HG03095 (cell line): ENCODE data around the gene ZDHHC6.
"Not testable (repeated sequence)": the region's sequence is repeated elsewhere in the genome, so short reads cannot be mapped to it uniquely, and the experiment has no call there.

ENCODE experiments used
- ATAC-seq: cut with Tn5 transposase; IDR thresholded peaks from one replicate; pipeline ENCODE4 v1.9.1; 2021; ENCODE audit warnings: moderate library complexity; ENCODE audit not compliant: unreplicated experiment

Gene ZDHHC6, protein sequence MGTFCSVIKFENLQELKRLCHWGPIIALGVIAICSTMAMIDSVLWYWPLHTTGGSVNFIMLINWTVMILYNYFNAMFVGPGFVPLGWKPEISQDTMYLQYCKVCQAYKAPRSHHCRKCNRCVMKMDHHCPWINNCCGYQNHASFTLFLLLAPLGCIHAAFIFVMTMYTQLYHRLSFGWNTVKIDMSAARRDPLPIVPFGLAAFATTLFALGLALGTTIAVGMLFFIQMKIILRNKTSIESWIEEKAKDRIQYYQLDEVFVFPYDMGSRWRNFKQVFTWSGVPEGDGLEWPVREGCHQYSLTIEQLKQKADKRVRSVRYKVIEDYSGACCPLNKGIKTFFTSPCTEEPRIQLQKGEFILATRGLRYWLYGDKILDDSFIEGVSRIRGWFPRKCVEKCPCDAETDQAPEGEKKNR

DNA sequence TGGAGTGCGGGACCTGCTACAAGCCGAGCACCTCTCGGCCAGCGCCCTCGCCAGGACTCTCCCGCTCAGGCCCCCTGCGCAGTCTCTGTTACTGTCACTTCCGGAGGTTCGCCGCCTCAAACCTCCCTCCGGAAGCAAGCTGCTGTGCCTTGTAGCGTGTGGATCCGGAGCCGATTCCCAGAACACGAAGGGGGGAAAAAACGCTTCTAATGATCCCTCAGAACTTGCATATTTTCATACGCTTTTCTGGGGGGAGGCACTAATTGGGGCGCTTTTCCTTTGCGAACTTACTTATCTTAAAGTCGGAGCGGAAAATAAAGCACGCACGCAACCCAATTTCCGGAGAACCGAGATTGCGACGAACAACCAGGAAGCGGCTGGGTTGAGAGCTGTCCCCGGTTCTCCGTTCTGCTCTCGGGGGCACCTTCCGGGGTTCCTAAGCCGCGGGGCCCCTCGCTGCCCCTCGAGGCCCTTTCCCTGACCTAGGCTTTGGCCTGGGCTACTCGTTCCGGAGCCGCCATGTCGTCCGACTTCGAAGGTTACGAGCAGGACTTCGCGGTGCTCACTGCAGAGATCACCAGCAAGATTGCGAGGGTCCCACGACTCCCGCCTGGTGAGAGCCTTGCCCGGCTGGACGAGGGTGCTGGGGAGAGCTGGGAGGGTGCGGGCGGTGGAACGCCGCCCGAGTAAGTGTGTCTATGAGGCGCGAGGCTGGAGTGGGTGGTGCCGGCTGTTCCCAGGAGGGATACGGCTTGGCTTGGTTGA is at the start of gene ZDHHC6, which contains the start of gene VTI1A:
TSS of gene ZDHHC6 (minus strand) at position 60 of the 765 bp plus-strand sequence. CDS start 1,478 bp downstream, outside the sequence.
TSS of gene VTI1A (plus strand) at position 361 of the 765 bp plus-strand sequence. CDS start at position 520, 159 bp downstream.
- ATAC-seq = peak; percentile 93

DNA sequence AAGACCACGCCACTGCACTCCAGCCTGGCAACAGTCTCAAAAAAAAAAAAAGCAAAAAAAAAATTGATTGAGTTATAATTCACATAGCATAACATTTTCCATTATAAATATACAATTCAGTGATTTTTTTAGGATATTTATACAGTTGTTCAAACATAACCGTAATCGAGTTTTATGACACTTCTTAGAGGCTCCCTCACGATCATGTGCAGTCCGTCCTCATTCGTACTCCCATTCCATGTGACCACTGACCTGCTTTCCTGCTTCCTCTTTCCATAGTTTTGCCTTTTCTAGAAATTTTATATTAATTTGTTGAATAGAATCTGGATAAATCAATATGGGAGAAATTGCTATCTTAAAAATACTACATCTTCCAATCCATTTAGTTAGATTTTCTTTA is 46.0 kb upstream of the ZDHHC6 start:
- ATAC-seq = no peak

DNA sequence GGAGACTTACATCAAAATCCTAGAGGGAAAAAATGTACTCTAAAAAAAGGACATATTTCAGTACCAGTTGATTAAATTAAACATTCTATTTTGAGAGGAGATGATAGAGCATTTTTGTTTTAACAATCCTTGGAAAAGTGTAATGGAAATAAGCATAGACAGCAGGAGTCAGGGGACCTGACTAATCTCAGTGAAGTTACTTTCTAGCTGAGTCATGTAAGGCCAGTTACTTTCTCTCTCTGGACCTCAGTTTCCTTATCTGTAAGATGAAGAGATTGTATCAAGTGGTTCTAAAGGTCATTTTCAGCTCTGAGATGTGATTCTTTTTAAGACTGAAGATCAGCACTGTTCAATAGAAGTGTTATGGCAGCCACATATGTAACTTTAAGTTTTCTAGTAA is 44.4 kb upstream of the ZDHHC6 start:
- ATAC-seq = no peak

DNA sequence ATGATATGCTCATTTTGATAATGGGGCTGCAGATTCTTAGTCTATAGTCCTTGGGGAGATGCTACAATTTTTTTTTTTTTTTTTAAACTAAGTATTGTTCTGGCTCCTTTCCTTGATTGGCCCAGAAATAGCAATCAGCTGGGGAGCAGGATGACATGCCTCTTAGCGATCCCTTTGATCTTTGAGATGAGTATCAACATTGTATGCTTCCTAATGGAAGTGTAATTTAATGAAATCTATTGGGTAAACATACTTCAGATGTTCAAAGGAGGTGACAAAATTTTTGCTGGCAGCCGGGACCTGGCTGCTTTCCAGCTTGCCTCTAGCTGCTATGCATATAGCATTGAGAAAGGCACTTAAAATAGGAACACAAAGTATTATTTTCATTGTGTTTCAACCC is 43.8 kb upstream of the ZDHHC6 start:
- ATAC-seq = no peak

DNA sequence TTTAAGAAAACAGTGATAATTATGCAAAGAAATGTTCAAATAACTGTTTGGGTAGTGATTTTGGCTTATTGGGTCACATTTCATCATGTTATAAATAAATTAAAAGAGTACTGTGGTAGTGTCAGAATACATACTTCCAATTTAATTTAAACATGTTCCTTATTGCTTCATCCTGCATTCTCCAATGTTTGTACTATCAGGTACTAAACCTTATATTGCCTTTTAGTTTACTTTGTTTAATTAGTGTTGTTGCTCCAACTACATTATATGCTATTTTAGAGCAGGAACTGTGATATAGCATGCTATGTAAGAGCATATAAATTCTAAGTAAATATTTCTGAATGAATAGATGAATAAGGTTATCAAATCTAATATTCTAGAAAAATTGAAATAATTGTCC is 41.2 kb upstream of the ZDHHC6 start:
- ATAC-seq = no peak

DNA sequence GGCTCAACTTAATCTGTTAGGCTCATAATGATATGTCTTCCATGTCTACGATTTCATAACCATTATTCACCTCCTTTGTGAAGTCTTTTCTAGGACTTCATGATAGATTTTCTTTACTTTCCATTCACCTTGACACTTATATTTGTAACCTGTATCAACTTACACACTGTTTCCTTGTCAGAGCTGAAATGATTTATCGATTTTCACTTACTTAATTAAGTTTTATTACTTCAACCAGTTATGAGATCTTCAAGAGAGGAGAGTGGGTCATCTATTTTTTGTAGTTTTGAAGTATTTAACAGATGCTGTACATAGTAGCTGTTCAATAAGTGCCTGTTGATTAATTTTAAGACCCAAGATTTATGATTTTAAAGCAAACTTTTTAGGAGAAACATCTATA is 37.7 kb upstream of the ZDHHC6 start:
- ATAC-seq = no peak

DNA sequence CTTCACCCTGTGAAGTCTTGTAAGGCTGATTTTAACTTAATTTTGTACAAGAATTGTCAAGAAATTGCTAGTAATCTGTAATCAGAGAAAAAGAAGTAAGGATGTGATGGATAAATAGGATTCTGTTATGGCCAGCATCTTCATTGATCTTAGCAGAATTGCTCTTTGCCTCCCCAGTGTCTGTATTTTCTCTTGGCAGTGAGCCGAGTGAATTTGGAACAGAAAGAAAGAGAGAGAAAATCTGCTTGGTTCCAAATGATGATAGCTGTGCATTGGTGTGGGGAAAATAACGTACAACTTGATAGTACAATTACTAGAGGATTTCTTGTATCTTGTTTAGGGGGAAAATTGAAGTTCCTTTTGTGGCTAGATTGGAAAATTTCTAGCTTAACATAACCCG is 34.9 kb upstream of the ZDHHC6 start:
- ATAC-seq = no peak

DNA sequence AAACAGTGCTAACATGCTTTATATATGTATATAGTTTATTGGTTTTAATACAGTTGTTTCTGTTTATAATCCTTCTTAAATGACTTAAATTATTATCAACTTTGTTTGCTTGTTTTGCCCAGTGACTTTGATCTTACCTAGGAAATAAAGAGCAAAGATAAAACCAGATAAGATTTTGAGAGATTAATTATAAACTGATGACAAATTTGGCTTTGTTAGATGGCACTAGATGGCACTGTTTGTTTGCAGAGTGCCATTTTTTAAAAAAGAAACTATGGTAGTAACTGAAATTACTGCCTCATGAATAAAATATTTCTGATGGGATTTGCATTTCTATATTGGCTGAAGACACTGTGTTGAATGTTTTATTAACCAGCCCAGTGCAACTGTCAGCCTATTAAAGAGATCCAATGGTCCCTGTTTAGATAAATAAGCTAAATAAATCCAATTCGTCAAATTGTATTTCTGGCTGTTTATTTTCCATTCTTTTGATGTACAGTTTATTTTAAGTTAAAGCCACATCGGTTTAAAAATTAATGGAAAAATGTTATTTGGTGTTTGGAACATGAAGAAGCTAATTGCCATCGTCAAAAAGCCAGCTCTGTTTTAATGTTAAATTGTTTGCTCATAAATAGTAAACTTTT is 29.0 kb upstream of the ZDHHC6 start:
- no peak for ATAC-seq

DNA sequence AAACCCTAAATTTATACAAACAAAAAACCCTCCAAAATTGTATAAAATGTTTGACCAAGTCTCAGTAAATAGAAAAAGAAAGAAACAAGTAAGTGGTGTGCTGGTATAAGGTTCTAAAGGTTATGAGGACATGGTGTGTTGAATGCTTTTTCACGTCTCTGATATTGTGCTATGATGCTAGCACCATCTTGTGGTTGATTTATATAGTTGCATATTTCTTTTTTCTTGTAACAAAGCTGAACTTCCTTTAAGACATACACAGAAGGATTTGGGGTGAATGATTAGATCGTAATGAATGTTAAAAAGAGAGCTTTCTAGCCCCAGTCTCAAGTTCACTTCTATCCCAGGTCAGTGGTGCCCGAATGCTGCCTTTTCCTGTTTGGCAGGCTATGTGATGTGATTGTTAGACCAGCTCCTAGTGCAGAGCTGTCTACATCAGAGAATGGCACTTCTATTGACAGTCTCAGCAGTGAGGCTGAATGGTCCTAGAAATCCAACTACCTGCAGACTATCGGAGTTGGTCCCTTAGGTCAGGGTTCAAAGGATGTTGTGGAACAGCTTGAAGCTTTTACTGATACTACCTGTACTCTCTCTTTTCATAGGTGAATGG is 25.3 kb upstream of the ZDHHC6 start:
- ATAC-seq = peak; percentile 85

DNA sequence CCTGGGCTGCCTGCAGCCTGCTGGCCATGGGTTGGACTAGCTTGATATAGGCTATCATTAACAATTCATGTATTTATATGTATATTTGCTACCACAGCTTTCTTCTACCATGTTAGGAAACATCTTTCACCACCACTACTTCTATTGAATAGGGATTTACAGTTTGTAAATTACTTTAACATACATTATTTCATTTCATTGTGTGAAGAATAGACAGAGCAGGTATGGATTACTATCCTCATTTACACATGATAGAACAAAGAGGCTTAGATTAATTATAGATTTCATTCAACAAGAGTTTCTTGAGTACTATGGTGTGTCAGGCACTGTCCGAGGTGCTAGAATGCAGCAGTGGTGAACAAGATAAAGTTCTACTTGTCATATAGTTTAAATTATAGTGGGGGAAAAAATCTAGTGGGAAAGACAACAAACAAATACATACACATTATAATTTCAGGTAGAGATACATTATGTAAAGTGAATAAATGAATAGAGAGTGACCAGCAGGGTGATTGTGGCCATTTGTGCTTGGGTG is 20.9 kb upstream of the ZDHHC6 start:
- no peak for ATAC-seq

DNA sequence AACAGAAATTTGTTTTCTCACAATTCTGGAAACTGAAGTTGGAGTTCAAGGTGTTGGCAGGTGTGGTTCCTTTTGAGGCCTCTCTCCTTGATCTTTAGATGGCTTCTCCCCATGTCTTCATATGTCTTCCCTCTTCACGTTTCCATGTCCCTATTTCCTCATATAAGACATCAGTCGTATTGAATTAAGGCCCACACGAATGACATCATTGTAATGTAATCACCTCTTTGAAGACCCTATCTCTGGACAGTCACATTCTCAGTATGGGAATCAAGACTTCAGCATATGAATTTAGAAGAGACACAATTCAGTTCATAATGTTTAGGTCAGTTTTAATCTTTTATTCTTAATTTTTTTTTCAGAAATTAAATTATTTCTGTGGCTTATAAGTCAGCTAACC is 20.1 kb upstream of the ZDHHC6 start:
- ATAC-seq = no peak

DNA sequence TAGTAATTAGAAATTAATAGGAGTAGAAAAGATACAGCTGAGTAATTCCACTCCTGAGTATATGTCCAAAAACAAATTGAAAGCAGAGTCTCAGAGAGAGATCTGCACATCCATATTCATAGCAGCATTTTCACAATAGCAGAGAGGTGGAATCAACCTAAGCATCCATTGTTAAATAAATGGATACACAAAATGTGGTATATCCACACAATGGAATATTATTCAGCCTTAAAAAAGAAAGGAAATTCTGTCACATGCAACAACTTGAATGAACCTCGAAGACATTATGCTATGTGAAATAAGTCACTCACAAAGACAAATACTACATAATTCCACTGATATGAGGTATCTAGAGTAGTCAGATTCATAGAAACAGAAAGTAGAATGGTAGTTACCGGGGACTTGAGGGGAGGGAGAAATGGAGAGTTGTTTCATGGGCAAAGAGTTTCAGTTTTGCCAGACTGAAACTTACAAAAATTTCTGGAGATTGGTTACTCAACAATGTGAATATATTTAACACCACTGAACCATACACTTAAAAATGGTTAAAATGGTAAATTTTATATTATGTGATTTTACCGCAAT is 18.7 kb upstream of the ZDHHC6 start:
- ATAC-seq = no peak

DNA sequence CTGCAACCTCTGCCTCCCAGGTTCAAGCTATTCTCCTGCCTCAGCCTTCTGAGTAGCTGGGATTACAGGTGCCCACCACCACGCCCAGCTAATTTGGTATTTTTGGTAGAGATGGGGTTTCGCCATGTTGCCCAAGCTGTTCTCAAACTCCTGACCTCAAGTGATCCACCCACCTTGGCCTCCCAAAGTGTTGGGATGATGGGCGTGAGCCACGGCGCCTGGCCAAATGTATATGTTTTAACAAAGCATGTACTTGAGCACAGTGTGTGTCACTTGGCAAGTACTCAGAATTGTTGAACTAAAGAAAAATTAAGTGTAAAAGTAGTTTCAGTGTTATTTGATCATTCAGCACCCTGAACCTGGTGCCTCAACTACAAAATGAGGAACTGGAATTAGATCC is 17.4 kb upstream of the ZDHHC6 start:
- not testable (repeated sequence) for ATAC-seq

DNA sequence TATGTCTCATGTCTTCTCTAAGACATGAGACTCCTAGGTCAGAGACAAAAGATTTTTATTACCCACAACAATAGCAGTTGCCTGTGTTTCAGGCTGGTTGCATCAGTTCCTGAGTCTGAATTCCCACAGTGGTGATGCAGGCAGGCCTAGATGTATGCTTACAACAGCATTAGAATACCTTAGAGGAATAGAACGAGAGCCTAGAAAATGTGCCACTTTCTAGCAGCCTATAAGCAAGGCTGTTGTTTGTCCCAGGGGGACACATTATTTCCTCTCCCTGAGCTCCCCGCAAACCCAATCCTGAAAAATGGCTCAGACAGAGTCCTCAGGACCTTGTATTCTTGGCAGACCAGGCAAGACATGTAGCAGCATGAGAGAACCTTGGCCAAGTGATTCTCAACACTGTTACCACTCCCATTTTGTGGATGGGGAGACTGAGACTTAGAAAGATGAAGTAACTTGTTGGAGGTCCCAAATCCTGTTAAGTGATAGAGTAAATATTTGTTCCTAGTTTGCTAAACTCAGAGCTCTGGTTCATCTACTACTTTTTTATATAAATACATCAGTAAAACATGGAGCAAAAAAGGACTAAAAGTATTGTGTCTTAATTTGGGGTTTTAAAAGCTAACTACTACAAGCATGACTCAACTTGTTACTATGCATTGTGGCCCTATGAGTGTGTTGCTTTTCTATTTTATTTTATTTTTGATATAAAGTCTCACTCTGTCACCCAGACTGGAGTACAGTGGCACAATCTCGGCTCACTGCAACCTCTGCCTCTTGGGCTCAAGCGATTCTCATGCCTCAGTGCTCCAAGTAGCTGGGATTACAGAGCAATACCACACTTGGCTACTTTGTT is 14.5 kb upstream of the ZDHHC6 start:
- ATAC-seq = no peak

DNA sequence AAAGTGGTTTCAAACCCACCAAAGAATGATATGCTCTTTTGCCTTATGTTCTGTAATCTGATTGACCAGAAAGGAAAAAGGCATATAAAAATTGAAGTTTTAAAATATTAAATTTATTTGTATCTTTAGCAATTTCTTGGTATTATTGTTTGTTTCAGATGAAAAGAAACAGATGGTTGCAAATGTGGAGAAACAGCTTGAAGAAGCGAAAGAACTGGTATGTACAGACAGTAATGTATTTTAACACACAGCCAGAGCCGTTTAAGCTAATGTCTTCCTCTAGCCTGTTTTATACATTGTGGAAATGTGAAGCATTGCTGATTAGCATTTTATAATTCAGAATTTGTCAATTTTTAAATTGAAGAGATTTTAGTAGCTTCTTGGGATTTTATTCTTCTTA is 13.7 kb upstream of the ZDHHC6 start:
- ATAC-seq = no peak

DNA sequence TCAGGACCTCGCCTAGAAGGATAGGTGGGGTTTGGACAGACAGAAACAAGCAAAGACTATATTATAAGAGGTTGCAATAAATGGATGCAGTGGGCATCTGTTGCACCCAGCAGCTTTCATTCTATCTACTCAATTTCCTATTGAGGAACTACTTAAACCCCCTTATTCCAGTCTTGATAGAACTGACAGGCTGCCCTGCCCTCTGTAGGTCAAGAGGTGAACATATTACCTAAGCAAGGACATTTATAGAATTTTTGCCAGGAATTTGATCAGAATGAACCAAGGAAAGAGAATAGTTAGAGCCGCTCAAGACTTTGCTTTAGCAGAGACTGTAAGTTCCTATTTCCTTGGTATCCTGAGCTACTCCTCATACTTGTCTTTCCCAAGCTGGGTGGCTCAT is 9.8 kb upstream of the ZDHHC6 start:
- no peak for ATAC-seq

DNA sequence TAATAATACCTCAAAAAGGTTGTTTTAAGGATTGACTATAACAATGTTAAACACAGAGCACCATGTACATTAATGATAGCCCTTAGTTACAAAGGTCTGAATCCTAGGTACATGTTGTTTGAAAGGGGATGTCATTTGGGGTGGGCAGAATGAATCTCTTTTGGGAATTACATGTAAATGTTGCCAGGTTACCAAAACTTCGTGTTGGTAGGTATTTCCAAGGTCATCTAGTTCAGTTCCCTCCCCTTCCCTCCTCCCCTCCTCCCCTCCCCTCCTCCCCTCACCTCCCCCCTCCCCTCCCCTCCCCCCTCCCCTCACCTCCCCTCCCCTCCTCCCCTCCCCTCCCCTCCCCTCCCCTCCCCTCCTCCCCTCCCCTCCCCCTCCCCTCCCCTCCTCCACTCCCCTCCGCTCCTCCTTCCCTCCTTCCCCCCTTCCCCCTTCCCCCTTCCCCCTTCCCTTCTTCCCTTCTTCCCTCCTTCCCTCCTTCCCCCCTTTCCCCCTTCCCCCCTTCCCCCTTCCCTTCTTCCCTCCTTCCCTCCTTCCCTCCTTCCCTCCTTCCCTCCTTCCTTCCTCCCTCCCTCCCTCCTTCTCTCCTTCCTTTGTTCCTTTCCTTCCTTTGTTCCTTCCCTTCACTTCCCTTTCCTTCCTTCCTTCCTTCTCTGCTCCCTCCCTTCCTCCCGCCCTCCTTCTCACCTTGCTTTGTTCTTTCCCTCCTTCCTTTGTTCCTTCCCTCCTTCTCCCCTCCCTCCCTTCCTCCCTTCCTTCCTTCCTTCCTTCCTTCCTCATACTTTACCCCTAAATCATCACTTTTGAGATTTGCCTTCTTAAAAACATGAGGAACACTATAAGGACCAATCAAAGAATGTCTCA is 8.4 kb upstream of the ZDHHC6 start:
- ATAC-seq = no peak

DNA sequence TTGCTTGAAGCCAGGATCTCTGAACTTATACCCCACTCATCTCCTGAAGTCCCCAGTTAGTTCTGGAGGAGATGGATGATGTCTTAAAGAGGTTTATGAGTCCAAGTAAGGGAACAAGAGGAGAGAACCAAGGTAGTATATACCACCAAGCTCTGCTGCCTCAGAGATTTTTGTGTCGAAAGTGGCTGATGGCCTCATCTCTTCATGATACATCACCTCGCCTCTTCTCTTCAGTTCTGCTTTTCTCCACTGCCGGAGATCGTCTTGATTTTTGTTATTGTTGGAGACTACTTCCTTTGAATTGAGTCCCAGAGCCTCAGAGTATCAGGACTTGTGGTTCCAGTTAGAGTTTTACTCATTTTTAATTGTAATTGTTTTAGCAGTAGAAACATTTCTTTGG is 2.2 kb upstream of the ZDHHC6 start:
- no peak for ATAC-seq

DNA sequence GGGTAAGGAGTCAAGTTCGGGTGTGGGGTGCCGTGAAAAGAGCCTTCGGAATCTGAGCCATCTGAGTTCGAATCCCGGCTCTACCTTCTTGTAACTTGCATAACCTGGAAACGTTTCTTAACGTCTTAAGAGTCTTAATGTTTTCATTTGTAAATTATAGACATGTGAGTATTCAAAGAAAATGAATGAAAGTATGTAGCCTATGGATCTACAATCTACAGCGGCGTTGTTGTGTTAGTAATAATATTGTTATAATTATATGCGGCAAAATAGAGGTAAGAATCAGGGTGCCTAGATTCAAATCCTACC is 860 bp upstream of the ZDHHC6 start:
- no peak for ATAC-seq
